Measurements from ENCODE around the gene PDZRN4.

- TF ChIP-seq CTCF (IDR thresholded peaks at IDR 0.05; ENCODE audit: insufficient read depth, low read length) = no peak
- no peak for TF ChIP-seq REST (IDR thresholded peaks at IDR 0.05; ENCODE audit: insufficient replicate concordance, low read depth)
- TF ChIP-seq POLR2AphosphoS5 (IDR thresholded peaks at IDR 0.05; ENCODE audit: low read depth) = no peak
These were observed 297.1 kb downstream of the PDZRN4 start for GRCh38 chr12:41485203-41485602.
